ENCODE results near the gene SELPLG.

SELPLG gene

GRCh38 chr12:108638997-108639822, 5.5 kb upstream of the SELPLG start:
- CTCF ChIA-PET = interaction anchor here (1.2 to 7.2 kb wide), 7 partner anchors 8 to 165 kb away, joined by 3 to 46 read pairs (median 7); no protein-coding TSS in a partner anchor
- peaks cover 0 to 1% (median 0%) of the 10 kb centered on the region in 4 experiments for H3K36me3 ChIP-seq (ENCODE audit: control insufficient read depth in 4 of 4, insufficient read depth in 4 of 4, low read length in 3 of 4)
- no peaks in the 10 kb centered on the region for H3K27me3 ChIP-seq (replicated peaks in 2 of 5; ENCODE audit: control insufficient read depth in 4 of 5, insufficient read depth in 5 of 5, low read length in 4 of 5)
- no peak overlapping the region for H3K4me3 ChIP-seq (ENCODE audit: control insufficient read depth in 1 of 7, extremely low read depth in 1 of 7, insufficient read depth in 4 of 7, low read depth in 2 of 7, low read length in 6 of 7)
- no peak for DNase-seq
- peaks cover 21 to 77% (median 67%) of the 10 kb centered on the region in 4 experiments for H3K4me1 ChIP-seq (ENCODE audit: control extremely low read depth in 1 of 4, control insufficient read depth in 4 of 4, insufficient read depth in 4 of 4, low read length in 3 of 4)
- WGBS (ENCODE audit: insufficient coverage) = 98% methylated on average over 10 of the region's 11 CpGs
- H3K27ac ChIP-seq (ENCODE audit: insufficient read depth in 1 of 2, low read depth in 1 of 2, low read length in 2 of 2, poor library complexity in 1 of 2, severe bottlenecking in 2 of 2) = no peak overlapping the region
- POLR2A ChIA-PET = no interaction called here
- no peaks in the 10 kb centered on the region for H3K9me3 ChIP-seq (ENCODE audit: control extremely low read depth in 1 of 5, control insufficient read depth in 4 of 5, insufficient read depth in 2 of 5, low read depth in 1 of 5, low read length in 4 of 5)

- POLR2A ChIA-PET = no interaction called here
- DNase-seq = peak in 1 of 3 donors; percentile 54
- CTCF ChIA-PET = interaction anchor here (0.5 to 7.2 kb wide), 9 partner anchors 9 to 166 kb away, joined by 3 to 46 read pairs (median 5); no protein-coding TSS in a partner anchor
- no peak overlapping the region for H3K27ac ChIP-seq (ENCODE audit: insufficient read depth in 1 of 2, low read depth in 1 of 2, low read length in 2 of 2, poor library complexity in 1 of 2, severe bottlenecking in 2 of 2)
- H3K4me3 ChIP-seq (ENCODE audit: control insufficient read depth in 1 of 7, extremely low read depth in 1 of 7, insufficient read depth in 4 of 7, low read depth in 2 of 7, low read length in 6 of 7) = peak overlapping the region in 2 of 7 experiments; percentile 8 to 10
- no peaks in the 10 kb centered on the region for H3K36me3 ChIP-seq (ENCODE audit: control insufficient read depth in 4 of 4, insufficient read depth in 4 of 4, low read length in 3 of 4)
- 51% methylated on average over 18 of the region's 18 CpGs for WGBS (ENCODE audit: insufficient coverage)
- no peaks in the 10 kb centered on the region for H3K9me3 ChIP-seq (ENCODE audit: control extremely low read depth in 1 of 5, control insufficient read depth in 4 of 5, insufficient read depth in 2 of 5, low read depth in 1 of 5, low read length in 4 of 5)
- no peaks in the 10 kb centered on the region for H3K27me3 ChIP-seq (replicated peaks in 2 of 5; ENCODE audit: control insufficient read depth in 4 of 5, insufficient read depth in 5 of 5, low read length in 4 of 5)
- peaks cover 26 to 80% (median 77%) of the 10 kb centered on the region in 4 experiments for H3K4me1 ChIP-seq (ENCODE audit: control extremely low read depth in 1 of 4, control insufficient read depth in 4 of 4, insufficient read depth in 4 of 4, low read length in 3 of 4)
These were observed 4.6 kb upstream of the SELPLG start for GRCh38 chr12:108638141-108638827.

- peak overlapping the region in 1 of 7 experiments; percentile 1 for H3K4me3 ChIP-seq (ENCODE audit: control insufficient read depth in 1 of 7, extremely low read depth in 1 of 7, insufficient read depth in 4 of 7, low read depth in 2 of 7, low read length in 6 of 7)
- DNase-seq = no peak
- WGBS (ENCODE audit: insufficient coverage) = 78% methylated on average over 5 of the region's 7 CpGs
- H3K4me1 ChIP-seq (ENCODE audit: control extremely low read depth in 1 of 4, control insufficient read depth in 4 of 4, insufficient read depth in 4 of 4, low read length in 3 of 4) = peaks cover 30 to 85% (median 85%) of the 10 kb centered on the region in 4 experiments
- no peak overlapping the region for H3K27ac ChIP-seq (ENCODE audit: insufficient read depth in 1 of 2, low read depth in 1 of 2, low read length in 2 of 2, poor library complexity in 1 of 2, severe bottlenecking in 2 of 2)
- ChIA-PET POLR2A (no interaction called here), CTCF (interaction anchor here (1.2 to 30.5 kb wide), 8 partner anchors 10 to 160 kb away, joined by 3 to 591 read pairs (median 7); partner anchors contain the start of genes ISCU and SART3)
- no peaks in the 10 kb centered on the region for H3K36me3 ChIP-seq (ENCODE audit: control insufficient read depth in 4 of 4, insufficient read depth in 4 of 4, low read length in 3 of 4)
- no peaks in the 10 kb centered on the region for H3K9me3 ChIP-seq (ENCODE audit: control extremely low read depth in 1 of 5, control insufficient read depth in 4 of 5, insufficient read depth in 2 of 5, low read depth in 1 of 5, low read length in 4 of 5)
- no peaks in the 10 kb centered on the region for H3K27me3 ChIP-seq (replicated peaks in 2 of 5; ENCODE audit: control insufficient read depth in 4 of 5, insufficient read depth in 5 of 5, low read length in 4 of 5)
These were observed 3.7 kb upstream of the SELPLG start for GRCh38 chr12:108637222-108637971.

GRCh38 chr12:108635997-108636808, 2.5 kb upstream of the SELPLG start:
- POLR2A ChIA-PET = no interaction called here
- Histone ChIP-seq H3K4me1 (ENCODE audit: control extremely low read depth in 1 of 4, control insufficient read depth in 4 of 4, insufficient read depth in 4 of 4, low read length in 3 of 4) (peaks cover 30 to 85% (median 85%) of the 10 kb centered on the region in 4 experiments), H3K27me3 (replicated peaks in 2 of 5; ENCODE audit: control insufficient read depth in 4 of 5, insufficient read depth in 5 of 5, low read length in 4 of 5) (no peaks in the 10 kb centered on the region), H3K4me3 (ENCODE audit: control insufficient read depth in 1 of 7, extremely low read depth in 1 of 7, insufficient read depth in 4 of 7, low read depth in 2 of 7, low read length in 6 of 7) (peak overlapping the region in 5 of 7 experiments; percentile 28 to 74 (median 43)), H3K36me3 (ENCODE audit: control insufficient read depth in 4 of 4, insufficient read depth in 4 of 4, low read length in 3 of 4) (no peaks in the 10 kb centered on the region), H3K9me3 (ENCODE audit: control extremely low read depth in 1 of 5, control insufficient read depth in 4 of 5, insufficient read depth in 2 of 5, low read depth in 1 of 5, low read length in 4 of 5) (no peaks in the 10 kb centered on the region), H3K27ac (ENCODE audit: insufficient read depth in 1 of 2, low read depth in 1 of 2, low read length in 2 of 2, poor library complexity in 1 of 2, severe bottlenecking in 2 of 2) (peak overlapping the region in 1 of 2 experiments; percentile 12)
- no peak for DNase-seq
- 71% methylated on average over 1 of the region's 6 CpGs for WGBS (ENCODE audit: insufficient coverage)
- CTCF ChIA-PET = interaction anchor here (0.8 to 30.5 kb wide), 12 partner anchors 10 to 168 kb away, joined by 3 to 591 read pairs (median 8); partner anchors contain the start of genes ISCU and SART3

GRCh38 chr12:108635201-108635996, 1.7 kb upstream of the SELPLG start:
- peak; percentile 65 to 94 (median 91) for DNase-seq
- no peaks in the 10 kb centered on the region for H3K27me3 ChIP-seq (replicated peaks in 2 of 5; ENCODE audit: control insufficient read depth in 4 of 5, insufficient read depth in 5 of 5, low read length in 4 of 5)

More at GRCh38 chr12:108635201-108635996, 1.7 kb upstream of the SELPLG start:
- ChIA-PET CTCF (interaction anchor here (0.8 to 30.5 kb wide), 12 partner anchors 9 to 168 kb away, joined by 3 to 591 read pairs (median 8); partner anchors contain the start of genes ISCU and SART3), POLR2A (interaction anchor here (0.6 kb wide), 1 partner anchor 17 kb away, joined by 4 read pairs; no protein-coding TSS in a partner anchor)
- Histone ChIP-seq H3K27ac (ENCODE audit: insufficient read depth in 1 of 2, low read depth in 1 of 2, low read length in 2 of 2, poor library complexity in 1 of 2, severe bottlenecking in 2 of 2) (peak overlapping the region in 1 of 2 experiments; percentile 0), H3K36me3 (ENCODE audit: control insufficient read depth in 4 of 4, insufficient read depth in 4 of 4, low read length in 3 of 4) (peaks cover 0 to 7% (median 0%) of the 10 kb centered on the region in 4 experiments), H3K9me3 (ENCODE audit: control extremely low read depth in 1 of 5, control insufficient read depth in 4 of 5, insufficient read depth in 2 of 5, low read depth in 1 of 5, low read length in 4 of 5) (no peaks in the 10 kb centered on the region), H3K4me3 (ENCODE audit: control insufficient read depth in 1 of 7, extremely low read depth in 1 of 7, insufficient read depth in 4 of 7, low read depth in 2 of 7, low read length in 6 of 7) (peak overlapping the region in 5 of 7 experiments; percentile 12 to 74 (median 43)), H3K4me1 (ENCODE audit: control extremely low read depth in 1 of 4, control insufficient read depth in 4 of 4, insufficient read depth in 4 of 4, low read length in 3 of 4) (peaks cover 31 to 88% (median 86%) of the 10 kb centered on the region in 4 experiments)
- WGBS (ENCODE audit: insufficient coverage) = 10% methylated on average over 13 of the region's 15 CpGs

Measured in common myeloid progenitor, CD34-positive (primary cell).